Prostate gland (tissue), 2 donors: ENCODE measurements around the gene HIGD1A. TPM values are rescaled to one million over a fixed set of nuclear protein-coding genes. Genes with fewer than 3 reads are reported as not detected.

ENCODE experiments used
- DNase-seq: peaks from one replicate; pipeline ENCODE4 v3.0.0-alpha.2; 2019; ENCODE audit warnings: low spot score
- H3K27ac ChIP-seq, 2 donors: fragments of 200-600 bp; sonication (generic); 2 replicates each; pipeline ENCODE4 v1.5.1; 2017 to 2019
- H3K27me3 ChIP-seq: fragments of 200-600 bp; sonication (generic); replicated peaks from 2 replicates; pipeline ENCODE4 v1.5.1; 2019; ENCODE audit not compliant: insufficient read depth
- H3K36me3 ChIP-seq, 2 donors: fragments of 200-600 bp; sonication (generic); 1 replicate in 1 of 2; 2 replicates in 1 of 2; pipeline versions ENCODE4 v1.5.1 to v1.8.1; 2017 to 2019
- H3K4me1 ChIP-seq: fragments of 200-600 bp; sonication (generic); replicated peaks from 2 replicates; pipeline ENCODE4 v1.5.1; 2019
- H3K4me3 ChIP-seq, 2 donors: fragments of 200-600 bp; sonication (generic); 2 replicates each; pipeline ENCODE4 v1.5.1; 2017 to 2019
- H3K9me3 ChIP-seq: fragments of 200-600 bp; sonication (generic); 2 replicates; pipeline ENCODE4 v1.5.1; 2017
- CTCF ChIP-seq, 4 experiments: fragments of 200-600 bp in 2 of 4; fragments of 450-650 bp in 2 of 4; sonication (generic) in 2 of 4; IDR thresholded peaks; 1 replicate in 3 of 4; 2 replicates in 1 of 4; pipeline ENCODE4 v1.5.1; 2016 to 2019; ENCODE audit warnings: antibody characterized with exemption in 4 of 4, mild to moderate bottlenecking in 2 of 4, moderate library complexity in 2 of 4
- POLR2A ChIP-seq: fragments of 450-650 bp; IDR thresholded peaks from one replicate; pipeline ENCODE4 v1.6.1; 2016; ENCODE audit warnings: antibody characterized with exemption, mild to moderate bottlenecking
- POLR2AphosphoS5 ChIP-seq: sonication (generic); formaldehyde crosslinking; IDR thresholded peaks from one replicate; pipeline ENCODE4 v1.6.1; 2017; ENCODE audit warnings: antibody characterized with exemption
- WGBS: methylation state at CpG from one replicate; pipeline ENCODE4 v1.1.5; 2018; 5-methylcytosine and 5-hydroxymethylcytosine counted together
- intact Hi-C: fragments of 100-400 bp; cut with DNase I; formaldehyde crosslinking; loops from one replicate; pipeline ENCODE4 v1.14.2; 2022
- total RNA-seq, 2 donors: library from RNA; depleted of rRNA; stranded (reverse); fragments of >200 nt; gene quantifications; one replicate each; pipeline ENCODE4 v1.1.0, GENCODE V29; 2016

Gene HIGD1A
- total RNA-seq, 2 donors from 2014 or later, result 91.0 to 135 TPM

- H3K27me3 ChIP-seq, result no peaks in the 10 kb centered on the region
- no peaks in the 10 kb centered on the region for H3K9me3 ChIP-seq
- no peaks in the 10 kb centered on the region for H3K4me1 ChIP-seq
- H3K27ac ChIP-seq, result no peak overlapping the region
- 97% methylated on average over 26 of the region's 28 CpGs for WGBS
- TF ChIP-seq POLR2AphosphoS5, result no peak
- no peak for TF ChIP-seq CTCF (IDR thresholded peaks at IDR 0.05)
- TF ChIP-seq POLR2A, result no peak
- H3K4me3 ChIP-seq, result no peak overlapping the region
- DNase-seq, result no peak
- intact Hi-C loops, result no loop called here
- no peaks in the 10 kb centered on the region for H3K36me3 ChIP-seq
Measured at GRCh38 chr3:42769477-42770131, 34.7 kb downstream of the HIGD1A start.

- Histone ChIP-seq H3K36me3 (no peaks in the 10 kb centered on the region), H3K4me1 (no peaks in the 10 kb centered on the region), H3K27me3 (no peaks in the 10 kb centered on the region), H3K4me3 (no peak overlapping the region), H3K9me3 (no peaks in the 10 kb centered on the region), H3K27ac (no peak overlapping the region)
- 83% methylated on average over 3 of the region's 3 CpGs for WGBS
- no peak for TF ChIP-seq CTCF (IDR thresholded peaks at IDR 0.05)
- TF ChIP-seq POLR2AphosphoS5, result no peak
- TF ChIP-seq POLR2A, result no peak
- DNase-seq, result no peak
- intact Hi-C loops, result no loop called here
Measured at GRCh38 chr3:42764561-42765295, 39.6 kb downstream of the HIGD1A start.

- Histone ChIP-seq H3K9me3 (no peaks in the 10 kb centered on the region), H3K27me3 (no peaks in the 10 kb centered on the region), H3K36me3 (no peaks in the 10 kb centered on the region), H3K27ac (no peak overlapping the region), H3K4me3 (no peak overlapping the region), H3K4me1 (no peaks in the 10 kb centered on the region)
- DNase-seq, result no peak
- intact Hi-C loops, result no loop called here
- TF ChIP-seq POLR2A (no peak), CTCF (IDR thresholded peaks at IDR 0.05) (no peak), POLR2AphosphoS5 (no peak)
- 53% methylated on average over 3 of the region's 3 CpGs for WGBS
Measured at GRCh38 chr3:42764115-42764514, 40.2 kb downstream of the HIGD1A start.

GRCh38 chr3:42763021-42763420, 41.3 kb downstream of the HIGD1A start:
- 39% methylated on average over 2 of the region's 2 CpGs for WGBS
- no peak for DNase-seq
- no peaks in the 10 kb centered on the region for H3K9me3 ChIP-seq
- TF ChIP-seq POLR2AphosphoS5, result no peak
- no peak for TF ChIP-seq CTCF (IDR thresholded peaks at IDR 0.05)
- no peak for TF ChIP-seq POLR2A
- intact Hi-C loops, result no loop called here
- no peaks in the 10 kb centered on the region for H3K4me1 ChIP-seq
- no peaks in the 10 kb centered on the region for H3K27me3 ChIP-seq
- no peak overlapping the region for H3K27ac ChIP-seq
- no peaks in the 10 kb centered on the region for H3K36me3 ChIP-seq
- no peak overlapping the region for H3K4me3 ChIP-seq
